Small intestine (tissue), 7 donors: Measurements from ENCODE around the gene SRC. TPM values are rescaled to one million over a fixed set of nuclear protein-coding genes. Genes with fewer than 3 reads are reported as not detected.

Experiments
- DNase-seq, 2 donors: peaks; one replicate each; pipeline versions ENCODE4 v3.0.0 to v3.0.0-alpha.2; 2013
- FAIRE-seq: peaks from 2 replicates; lab custom pipeline; 2012; peaks lifted over from hg19 to GRCh38; lab: Jason Lieb, UNC
- H3K27ac ChIP-seq, 3 donors: one replicate each; pipeline ENCODE4 v1.5.1; 2013; ENCODE audit warnings: low read length in 2 of 3, mild to moderate bottlenecking in 2 of 3, control low read depth in 1 of 3, inconsistent platforms in 1 of 3, low read depth in 1 of 3, moderate library complexity in 1 of 3
- H3K27me3 ChIP-seq, 3 donors: one replicate each; pipeline ENCODE4 v1.6.1; 2013; ENCODE audit warnings: low read length in 3 of 3, inconsistent platforms in 1 of 3; ENCODE audit not compliant: control insufficient read depth in 3 of 3, insufficient read depth in 3 of 3
- H3K36me3 ChIP-seq, 3 donors: one replicate each; pipeline ENCODE4 v1.6.1; 2013; ENCODE audit warnings: low read length in 3 of 3, inconsistent platforms in 1 of 3, low read depth in 1 of 3, mild to moderate bottlenecking in 1 of 3, moderate library complexity in 1 of 3; ENCODE audit not compliant: control insufficient read depth in 3 of 3, insufficient read depth in 2 of 3
- H3K4me1 ChIP-seq, 3 donors: one replicate each; pipeline ENCODE4 v1.6.1; 2013; ENCODE audit warnings: low read length in 2 of 3, inconsistent platforms in 1 of 3, low read depth in 1 of 3, mild to moderate bottlenecking in 1 of 3, moderate library complexity in 1 of 3; ENCODE audit not compliant: control insufficient read depth in 3 of 3, insufficient read depth in 2 of 3
- H3K4me3 ChIP-seq, 3 donors: one replicate each; pipeline ENCODE4 v1.5.1; 2013; ENCODE audit warnings: low read length in 3 of 3, control low read depth in 1 of 3, inconsistent platforms in 1 of 3, low read depth in 1 of 3, mild to moderate bottlenecking in 1 of 3, moderate library complexity in 1 of 3
- H3K9me3 ChIP-seq, 2 donors: one replicate each; pipeline ENCODE4 v1.6.1; 2013; ENCODE audit warnings: low read depth in 1 of 2, low read length in 1 of 2; ENCODE audit not compliant: control insufficient read depth in 2 of 2, insufficient read depth in 1 of 2
- WGBS, 3 donors: extraction: QIAGEN DNeasy Blood & Tissue Kit; methylation state at CpG; one replicate each; pipeline ENCODE4 v1.1.7; 2013; 5-methylcytosine and 5-hydroxymethylcytosine counted together
- polyA plus RNA-seq, 4 donors: library from polyadenylated mRNA; stranded (reverse) in 3 of 4; unstranded in 1 of 4; fragments of 200-250 nt in 3 of 4; fragments of 120-200 nt in 1 of 4; gene quantifications; one replicate each; pipeline versions ENCODE4 v1.2.1 to v1.2.3, GENCODE V29; 2013
- donor health status: healthy with polysubstance abuse.
- donor health status: control.
- donor health status: control.
- donor health status: Bipolar disorder and iron deficiency.
- donor health status: healthy.

The SRC gene
- polyA plus RNA-seq, 4 donors = 70.8 to 173 (median 95.3) TPM

DNA sequence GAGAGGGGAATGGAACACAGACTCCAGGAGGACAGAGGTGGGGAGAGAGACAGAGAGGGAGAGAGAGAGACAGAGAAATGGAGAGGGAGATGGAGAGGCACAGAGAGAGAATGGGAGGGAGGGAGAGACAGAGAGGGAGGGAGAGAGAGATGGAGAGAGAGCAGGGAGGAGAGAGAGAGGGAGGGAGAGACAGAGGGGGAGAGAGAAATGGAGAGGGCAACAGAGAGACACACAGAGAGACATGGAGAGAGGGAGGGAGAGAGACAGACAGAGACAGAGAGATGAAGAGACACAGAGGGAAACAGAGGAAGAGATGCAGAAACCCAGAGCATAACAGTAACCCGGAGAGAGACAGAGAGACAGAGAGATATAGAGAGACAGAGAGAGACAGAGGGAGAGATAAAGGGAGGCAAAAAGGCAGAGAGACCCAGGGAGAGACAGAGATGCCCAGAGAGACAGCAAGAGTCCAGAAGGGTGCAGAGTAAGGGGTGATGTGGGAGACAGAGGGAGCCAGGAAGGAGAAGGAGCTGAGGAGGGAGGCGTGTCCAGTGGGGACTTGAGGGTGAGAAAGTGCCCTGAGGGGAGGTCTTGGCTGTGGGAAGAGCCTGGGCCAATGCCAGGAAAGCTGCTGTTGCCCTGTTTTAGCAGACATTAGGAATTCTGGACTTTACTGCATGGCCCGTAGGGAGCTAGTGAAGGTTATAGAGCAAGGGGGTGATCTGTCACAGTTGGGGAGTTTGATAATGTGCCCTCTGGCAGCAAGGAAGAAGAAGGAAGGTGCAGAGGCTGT lies 78.3 kb downstream of the SRC start:
- H3K9me3 ChIP-seq = no peaks in the 10 kb centered on the region
- no peaks in the 10 kb centered on the region for H3K4me1 ChIP-seq
- DNase-seq = no peak
- no peaks in the 10 kb centered on the region for H3K36me3 ChIP-seq
- H3K27me3 ChIP-seq = peaks cover 5 to 50% (median 9%) of the 10 kb centered on the region in 3 donors
- no peak for FAIRE-seq
- H3K4me3 ChIP-seq = no peak overlapping the region
- WGBS, 3 donors = 50 to 67% (median 61%) methylated on average over 3 of the region's 3 CpGs
- no peak overlapping the region for H3K27ac ChIP-seq

DNA sequence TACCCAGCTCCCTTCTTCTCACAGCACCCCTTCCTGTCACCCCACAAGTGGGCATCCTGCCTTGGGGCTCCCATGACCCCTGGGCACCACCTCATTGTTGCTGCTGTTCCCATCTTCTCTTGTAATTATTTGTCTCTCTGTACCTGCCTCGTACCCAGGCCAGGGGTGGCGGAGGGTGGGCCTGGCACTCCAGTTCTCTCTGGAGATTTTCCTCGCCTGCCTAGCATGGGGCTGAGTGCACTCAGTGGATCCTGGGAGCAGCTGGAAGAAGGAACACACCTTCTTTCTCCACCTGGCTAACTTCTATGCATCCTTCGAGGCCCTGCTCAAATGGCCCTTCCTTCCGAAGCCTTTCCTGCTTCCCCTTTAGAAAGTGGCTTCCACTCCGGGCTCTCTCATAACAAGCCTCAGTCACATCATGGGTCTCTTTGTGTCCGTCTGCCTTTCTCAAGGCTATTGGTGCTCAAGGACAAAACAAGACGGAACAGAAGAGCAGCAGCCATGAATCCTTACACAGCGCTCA lies 79.2 kb downstream of the SRC start:
- peaks cover 5 to 50% (median 9%) of the 10 kb centered on the region in 3 donors for H3K27me3 ChIP-seq
- FAIRE-seq (no peak), DNase-seq (no peak)
- no peaks in the 10 kb centered on the region for H3K36me3 ChIP-seq
- H3K27ac ChIP-seq = no peak overlapping the region
- H3K9me3 ChIP-seq = no peaks in the 10 kb centered on the region
- H3K4me1 ChIP-seq = no peaks in the 10 kb centered on the region
- no peak overlapping the region for H3K4me3 ChIP-seq
- 83 to 88% (median 87%) methylated on average over 9 of the region's 9 CpGs for WGBS, 3 donors

DNA sequence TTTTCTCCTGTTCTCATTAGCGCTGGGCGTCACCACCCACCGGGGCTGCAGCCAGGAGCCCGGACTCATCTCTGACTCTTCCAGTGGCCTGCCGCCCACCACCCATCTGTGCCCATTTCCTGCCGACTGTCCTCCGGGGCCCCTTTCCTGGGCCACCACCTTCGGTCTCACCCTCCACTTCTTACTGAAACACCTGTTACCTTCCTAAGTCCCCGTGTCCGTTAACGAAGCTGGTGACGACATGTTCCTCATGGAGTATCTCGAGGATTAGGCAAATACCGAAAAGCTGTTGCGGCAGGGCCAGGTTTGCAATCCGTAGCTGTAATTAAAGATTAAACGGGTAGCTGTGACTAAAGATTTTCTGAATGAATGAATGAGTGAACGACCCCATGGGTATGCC lies 80.2 kb downstream of the SRC start:
- Histone ChIP-seq H3K27ac (no peak overlapping the region), H3K9me3 (no peaks in the 10 kb centered on the region), H3K27me3 (peaks cover 5 to 41% (median 9%) of the 10 kb centered on the region in 3 donors), H3K36me3 (no peaks in the 10 kb centered on the region), H3K4me1 (no peaks in the 10 kb centered on the region), H3K4me3 (no peak overlapping the region)
- no peak for DNase-seq
- WGBS, 3 donors = 57 to 74% (median 71%) methylated on average over 17 to 18 of the region's 18 CpGs
- FAIRE-seq = no peak

DNA sequence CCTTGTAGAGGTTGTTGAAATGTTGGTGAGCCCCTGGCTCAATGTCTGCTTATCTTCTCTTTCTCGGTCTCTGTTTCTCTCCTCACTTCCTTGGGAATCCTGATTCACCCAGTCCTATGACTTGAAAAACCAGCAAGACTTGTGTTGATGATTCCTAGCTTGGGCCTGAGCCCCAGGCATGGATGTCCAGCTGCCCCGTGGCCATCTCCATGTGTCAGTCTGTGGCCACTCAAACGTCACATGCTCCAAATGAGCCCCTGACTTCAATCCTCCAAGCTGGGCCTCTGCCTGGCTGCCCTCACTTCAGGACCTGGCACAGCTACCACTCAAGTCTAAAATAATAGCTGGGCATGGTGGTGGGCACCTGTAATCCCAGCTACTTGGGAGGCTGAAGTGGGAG lies 81.0 kb downstream of the SRC start:
- no peak for FAIRE-seq
- DNase-seq = no peak
- 63 to 74% (median 73%) methylated on average over 3 of the region's 3 CpGs for WGBS, 3 donors
- H3K27ac ChIP-seq = no peak overlapping the region
- no peaks in the 10 kb centered on the region for H3K4me1 ChIP-seq
- no peaks in the 10 kb centered on the region for H3K9me3 ChIP-seq
- no peak overlapping the region for H3K4me3 ChIP-seq
- peaks cover 5 to 42% (median 7%) of the 10 kb centered on the region in 3 donors for H3K27me3 ChIP-seq
- no peaks in the 10 kb centered on the region for H3K36me3 ChIP-seq

DNA sequence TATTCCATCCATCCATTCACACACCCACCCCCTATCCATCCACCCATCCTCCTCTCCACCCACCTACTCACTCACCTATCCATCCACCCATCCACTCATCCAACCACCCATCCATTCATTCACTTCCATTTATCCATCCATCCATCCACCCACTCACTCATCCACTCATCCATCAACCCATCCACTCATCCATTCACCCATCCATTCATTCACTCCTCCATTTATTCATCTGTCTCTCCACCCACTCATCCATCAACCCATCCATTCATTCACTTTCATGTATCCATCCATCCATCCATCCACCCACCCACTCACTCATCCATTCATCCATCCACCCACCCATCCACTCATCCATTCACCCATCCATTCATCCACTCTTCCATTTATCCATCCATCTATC lies 84.1 kb downstream of the SRC start:
- FAIRE-seq = no peak

DNA sequence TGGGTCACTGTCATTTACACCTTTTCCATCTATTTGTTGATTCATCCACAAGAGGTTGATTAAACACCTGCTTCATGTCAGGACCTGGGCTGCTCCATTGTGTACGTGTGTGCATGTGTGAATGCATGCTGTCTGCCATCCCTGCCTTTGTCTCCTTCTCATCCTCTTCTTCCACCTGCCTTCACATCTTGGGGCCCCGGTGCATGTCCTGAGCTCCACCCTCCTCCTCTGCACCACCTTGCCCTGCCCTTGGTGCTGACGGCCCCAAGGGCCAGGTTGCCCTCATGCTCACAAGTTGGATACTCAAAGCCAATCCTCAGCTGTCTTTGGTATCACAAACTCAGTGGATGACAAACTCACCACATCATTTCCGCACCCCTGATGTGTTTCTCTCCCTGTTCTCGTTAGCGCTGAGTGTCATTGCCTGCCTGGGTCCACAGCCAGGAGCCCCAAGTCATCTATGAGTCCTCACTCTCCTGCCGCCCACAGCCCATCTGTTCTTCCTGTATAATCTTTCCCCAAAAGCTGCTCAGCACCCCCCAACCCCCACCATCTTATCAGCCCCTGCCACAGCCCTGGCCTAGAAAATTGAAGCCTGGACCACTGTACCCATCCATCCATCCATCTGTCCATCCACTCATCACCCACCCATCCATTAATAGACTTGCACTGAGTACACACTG lies 85.0 kb downstream of the SRC start:
- FAIRE-seq = no peak
- no peak for DNase-seq
- WGBS, 3 donors = 63 to 78% (median 70%) methylated on average over 7 of the region's 7 CpGs
- no peak overlapping the region for H3K27ac ChIP-seq
- H3K4me1 ChIP-seq = no peaks in the 10 kb centered on the region
- H3K4me3 ChIP-seq = no peak overlapping the region
- H3K9me3 ChIP-seq = no peaks in the 10 kb centered on the region
- H3K36me3 ChIP-seq = no peaks in the 10 kb centered on the region
- peaks cover 0 to 17% (median 5%) of the 10 kb centered on the region in 3 donors for H3K27me3 ChIP-seq

More for the DNA sequence above, 84.1 kb downstream of the SRC start:
- Histone ChIP-seq H3K27ac (no peak overlapping the region), H3K36me3 (no peaks in the 10 kb centered on the region), H3K4me3 (no peak overlapping the region), H3K4me1 (no peaks in the 10 kb centered on the region), H3K9me3 (no peaks in the 10 kb centered on the region), H3K27me3 (peaks cover 0 to 22% (median 6%) of the 10 kb centered on the region in 3 donors)
- no peak for DNase-seq

DNA sequence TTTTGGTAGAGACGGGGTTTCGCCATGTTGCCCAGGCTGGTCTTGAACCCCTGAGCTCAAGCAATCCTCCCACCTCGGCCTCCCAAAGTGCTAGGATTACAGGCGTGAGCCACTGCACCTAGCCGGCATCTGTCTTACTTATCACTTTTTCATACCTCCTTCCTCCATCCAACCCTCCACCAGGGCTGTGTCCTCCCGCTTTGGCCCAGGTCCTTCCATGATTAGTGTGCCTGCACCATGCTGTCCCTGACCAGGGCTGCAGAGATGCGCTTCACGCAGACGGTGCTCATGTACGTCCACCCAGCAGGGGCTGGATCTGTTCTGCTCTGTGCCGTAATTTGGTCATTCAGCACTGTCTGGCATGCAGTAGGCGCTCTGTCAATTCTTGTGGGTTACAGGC lies 85.8 kb downstream of the SRC start:
- Histone ChIP-seq H3K27ac (no peak overlapping the region), H3K36me3 (no peaks in the 10 kb centered on the region), H3K27me3 (peaks cover 0 to 14% (median 2%) of the 10 kb centered on the region in 3 donors), H3K4me1 (no peaks in the 10 kb centered on the region), H3K9me3 (no peaks in the 10 kb centered on the region), H3K4me3 (no peak overlapping the region)
- WGBS, 3 donors = 88 to 91% (median 91%) methylated on average over 12 of the region's 12 CpGs
- FAIRE-seq = no peak
- DNase-seq = no peak

DNA sequence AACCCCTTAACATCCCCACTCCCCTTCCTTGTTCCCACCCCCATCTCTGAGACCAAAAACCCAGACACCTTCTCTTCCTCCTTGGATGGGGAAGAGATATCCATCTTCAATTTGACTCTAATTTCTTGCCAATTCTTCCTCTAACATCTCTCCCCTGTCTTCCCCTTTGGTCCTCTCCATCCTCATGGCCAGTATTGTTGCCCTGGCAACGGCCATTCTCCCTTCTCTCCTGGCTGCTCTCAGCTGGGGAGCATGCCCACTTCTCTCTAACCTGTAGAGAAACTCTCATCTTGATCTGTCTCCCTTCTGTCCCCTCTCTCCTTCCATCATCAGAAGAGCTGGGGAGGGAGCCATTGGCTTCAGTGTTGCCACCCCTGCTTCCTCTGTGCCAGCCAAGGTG lies 86.7 kb downstream of the SRC start:
- FAIRE-seq (no peak), DNase-seq (no peak)
- H3K9me3 ChIP-seq = no peaks in the 10 kb centered on the region
- no peaks in the 10 kb centered on the region for H3K4me1 ChIP-seq
- peaks cover 0 to 11% (median 2%) of the 10 kb centered on the region in 3 donors for H3K27me3 ChIP-seq
- H3K36me3 ChIP-seq = no peaks in the 10 kb centered on the region
- H3K4me3 ChIP-seq = no peak overlapping the region
- H3K27ac ChIP-seq = no peak overlapping the region
- WGBS, 3 donors = 36 to 61% (median 48%) methylated on average over 1 of the region's 1 CpG
